ENCODE data around the gene TRIP10.
A peak's percentile ranks its signal among the peaks of the same experiment; 100 is the strongest.

The TRIP10 gene

DNA sequence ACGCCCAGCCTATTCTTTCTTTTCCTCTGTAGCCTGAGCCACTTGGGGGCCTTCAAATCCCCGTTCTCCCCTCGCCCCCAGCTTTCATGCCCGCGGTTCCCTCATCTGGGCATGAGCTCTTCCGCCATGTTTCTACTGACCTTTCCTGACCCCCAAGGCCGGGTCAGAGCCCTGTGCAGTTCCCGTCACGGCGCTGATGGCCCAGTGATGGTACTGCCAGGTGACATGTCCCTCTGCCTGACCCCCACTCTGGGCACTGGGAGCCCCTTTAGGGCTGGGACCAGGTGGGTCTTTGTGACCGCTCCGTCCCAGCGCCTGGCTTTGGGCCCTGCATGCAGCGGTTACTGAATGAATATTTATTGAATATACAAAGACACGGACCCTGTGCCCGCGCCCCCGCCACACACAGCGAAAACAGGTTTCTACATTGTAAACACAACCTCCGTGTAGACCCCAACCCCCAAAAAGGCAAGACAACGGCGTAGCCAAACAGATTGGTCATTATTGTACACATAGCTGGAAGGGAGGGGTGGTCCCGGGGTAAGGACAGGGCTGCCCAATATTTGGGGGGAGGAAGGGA lies 9.8 kb upstream of the TRIP10 start:
- no peak for DNase-seq

- peak in 2 of 5 experiments; percentile 36 to 50 for DNase-seq
Measured at GRCh38 chr19:6730153-6730804, 9.2 kb upstream of the TRIP10 start.

GRCh38 chr19:6730941-6731670 lies 8.4 kb upstream of the TRIP10 start:
- DNase-seq, result no peak

- no peak for DNase-seq
Measured at GRCh38 chr19:6731822-6732221, 7.7 kb upstream of the TRIP10 start.

- no peak for DNase-seq
Measured at GRCh38 chr19:6732803-6733337, 6.6 kb upstream of the TRIP10 start.

DNA sequence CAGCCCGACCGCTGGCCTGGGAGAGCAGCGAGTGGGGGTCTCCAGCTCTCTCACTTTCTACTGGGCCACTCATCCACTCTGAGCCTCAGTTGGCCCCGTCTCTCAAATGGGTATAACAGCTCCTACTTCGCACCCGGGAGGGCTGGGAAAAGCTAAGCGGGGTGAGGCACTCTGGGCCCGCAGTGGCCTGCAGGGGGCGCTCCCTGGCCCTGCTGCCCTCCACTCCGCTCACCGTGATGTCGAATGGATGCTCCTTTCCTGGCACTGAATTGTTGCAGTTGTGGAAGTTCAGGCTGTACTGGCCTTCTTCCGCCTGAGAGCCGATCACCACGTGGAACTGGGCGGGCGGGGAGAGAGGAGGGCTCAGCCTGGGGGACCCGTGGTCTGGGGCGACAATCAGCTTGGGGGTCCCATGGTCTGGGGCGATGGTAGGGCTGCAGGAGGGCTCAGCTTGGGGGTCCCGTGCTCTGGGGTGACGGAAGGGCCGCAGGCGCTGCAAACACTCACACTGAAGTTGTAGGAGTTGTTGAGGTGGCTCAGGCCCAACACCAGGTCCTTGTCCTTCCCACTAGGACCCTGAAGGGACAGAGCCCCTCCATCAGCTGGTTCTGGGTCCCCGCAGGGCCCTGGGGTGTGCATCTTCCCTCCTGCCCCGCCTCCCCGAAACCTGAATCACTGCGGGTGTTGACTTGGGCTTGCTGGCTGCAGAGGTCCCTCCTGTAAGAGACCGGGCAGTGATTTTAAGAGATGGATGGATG lies 6.0 kb upstream of the TRIP10 start:
- peak in 1 of 5 experiments; percentile 35 for DNase-seq

DNA sequence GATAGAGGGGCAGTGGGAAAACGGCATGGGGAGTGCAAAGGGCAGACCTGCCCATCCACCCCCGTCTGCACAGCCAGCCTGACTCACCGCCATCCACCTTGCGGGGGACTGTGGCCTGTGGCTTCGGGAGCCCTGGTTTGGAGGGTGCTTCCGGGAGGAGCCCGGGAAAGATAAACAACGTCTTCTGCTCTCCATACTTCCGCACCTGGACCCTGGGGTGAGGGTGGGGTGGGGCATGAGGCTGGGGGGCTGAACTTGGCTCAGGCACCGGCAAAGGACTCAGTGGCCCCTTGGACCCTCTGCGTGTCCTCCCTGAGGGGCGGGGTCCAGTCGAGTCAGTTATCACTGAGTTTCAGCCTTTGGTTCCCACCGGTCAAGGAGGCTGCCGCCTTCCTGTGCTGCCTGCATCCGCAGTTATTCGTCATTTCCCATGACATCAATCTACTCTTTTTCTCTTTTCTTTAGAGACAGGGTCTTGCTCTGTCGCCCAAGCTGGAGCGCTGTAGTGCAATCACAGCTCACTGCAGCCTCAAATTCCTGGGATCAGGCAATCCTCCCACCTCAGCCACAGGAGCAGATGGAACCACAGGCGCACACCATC lies 5.3 kb upstream of the TRIP10 start:
- DNase-seq, result no peak

DNA sequence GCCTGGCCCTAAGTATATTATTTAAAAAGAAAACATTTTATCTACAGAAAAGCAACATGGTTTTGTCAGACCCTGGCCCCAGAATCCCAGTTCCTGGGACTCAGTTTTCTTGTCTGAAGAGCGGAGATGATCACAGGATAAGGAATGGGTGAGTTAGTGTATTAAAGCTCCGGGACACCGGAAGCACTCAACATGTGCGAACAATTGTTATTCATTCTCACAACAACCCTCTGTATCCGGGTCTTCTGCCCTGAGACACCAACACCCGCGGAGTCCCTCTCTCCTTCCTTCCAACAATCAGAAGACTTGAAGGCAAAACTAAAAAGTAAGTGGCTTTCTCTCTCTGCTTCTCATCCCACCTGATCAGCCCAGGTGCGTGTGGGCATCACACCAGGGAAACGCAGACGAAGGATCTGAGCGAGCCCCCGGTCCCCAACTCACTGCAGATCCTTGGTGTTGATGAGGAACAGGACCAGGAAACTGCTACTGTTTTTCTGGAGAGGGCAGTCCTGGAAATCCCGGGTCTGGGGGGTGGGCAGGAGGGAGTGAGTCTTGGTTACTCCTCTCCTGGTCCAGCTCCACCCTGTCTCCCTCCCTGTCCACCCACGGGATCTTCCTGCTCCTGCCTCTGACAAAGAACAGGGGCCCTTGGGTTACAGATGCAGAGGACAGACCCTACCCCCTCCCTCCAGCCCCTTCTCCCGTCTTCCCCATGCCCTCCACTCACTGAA lies 4.1 kb upstream of the TRIP10 start:
- no peak for DNase-seq

- peak in 4 of 5 experiments; percentile 48 to 93 (median 63) for DNase-seq
Measured at GRCh38 chr19:6736169-6736916, 3.1 kb upstream of the TRIP10 start.

DNA sequence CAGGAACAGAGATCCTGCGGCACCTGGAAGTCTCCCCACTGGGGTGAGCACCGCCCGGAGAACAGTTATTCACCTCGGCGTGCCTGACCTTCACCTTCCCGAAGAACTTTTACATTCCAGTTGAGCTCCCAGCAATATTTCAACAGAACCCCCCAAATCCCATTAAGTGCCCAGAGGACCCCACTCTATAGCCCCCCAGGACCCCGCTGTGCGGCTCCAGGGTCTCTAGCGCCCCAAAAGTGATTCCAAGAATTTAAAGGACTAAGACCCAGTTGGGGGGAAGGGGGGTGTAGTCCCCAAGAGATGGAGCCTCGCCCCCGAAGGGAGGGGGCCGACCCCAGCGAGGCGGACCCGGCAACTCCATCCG lies 2.6 kb upstream of the TRIP10 start:
- peak in 1 of 5 experiments; percentile 17 for DNase-seq

- peak; percentile 97 to 100 (median 99) for DNase-seq
Measured at GRCh38 chr19:6737284-6737872, 2.1 kb upstream of the TRIP10 start, which contains the start of gene GPR108. Gene GPR108, minus strand, starts transcription at chr19:6737580. Its CDS starts 4 bp downstream, at chr19:6737576.

DNA sequence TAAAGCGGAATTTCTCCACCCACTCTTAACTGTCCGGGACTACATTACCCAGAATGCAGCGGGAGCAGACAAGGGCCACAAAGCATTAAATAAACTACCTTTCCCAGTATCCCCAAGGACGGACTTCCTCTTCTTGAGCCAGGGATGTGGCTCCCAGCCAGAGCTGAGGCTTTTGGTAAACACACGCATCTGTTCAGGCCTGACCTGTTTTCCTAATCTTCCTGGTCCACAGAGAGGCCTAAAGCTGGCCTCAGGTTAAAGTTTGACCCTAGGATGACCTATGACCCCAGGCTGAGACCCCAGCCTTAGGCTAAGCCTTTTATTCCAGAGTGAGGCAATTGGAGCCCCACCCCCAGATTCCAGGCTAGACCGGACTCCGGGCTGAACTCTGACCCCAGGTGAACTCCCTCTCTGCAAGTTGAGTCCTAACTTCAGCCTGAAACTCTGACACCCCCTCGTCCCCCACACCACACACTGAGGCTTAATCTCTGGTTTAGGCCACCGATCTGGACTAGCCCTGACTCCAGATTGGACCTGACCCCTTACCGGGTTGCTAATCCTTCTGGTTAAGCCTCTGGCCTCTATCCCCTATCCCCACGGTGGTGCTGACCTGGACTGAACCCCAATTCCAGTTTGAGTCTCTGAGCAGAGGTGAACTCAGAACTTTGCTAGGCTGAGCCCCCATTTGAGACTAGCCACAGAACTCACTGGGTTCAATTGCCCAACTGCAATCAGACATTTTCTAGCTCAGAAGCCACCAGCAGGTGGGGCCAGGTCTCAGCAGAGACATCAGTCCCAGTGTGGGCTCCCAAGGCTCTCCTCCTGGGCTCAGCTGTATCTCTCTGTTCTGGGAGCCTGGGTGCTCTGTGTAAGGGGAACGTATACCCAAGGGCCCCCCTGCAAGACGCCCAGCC lies 1.4 kb upstream of the TRIP10 start:
- peak in 4 of 5 experiments; percentile 59 to 93 (median 66) for DNase-seq

DNA sequence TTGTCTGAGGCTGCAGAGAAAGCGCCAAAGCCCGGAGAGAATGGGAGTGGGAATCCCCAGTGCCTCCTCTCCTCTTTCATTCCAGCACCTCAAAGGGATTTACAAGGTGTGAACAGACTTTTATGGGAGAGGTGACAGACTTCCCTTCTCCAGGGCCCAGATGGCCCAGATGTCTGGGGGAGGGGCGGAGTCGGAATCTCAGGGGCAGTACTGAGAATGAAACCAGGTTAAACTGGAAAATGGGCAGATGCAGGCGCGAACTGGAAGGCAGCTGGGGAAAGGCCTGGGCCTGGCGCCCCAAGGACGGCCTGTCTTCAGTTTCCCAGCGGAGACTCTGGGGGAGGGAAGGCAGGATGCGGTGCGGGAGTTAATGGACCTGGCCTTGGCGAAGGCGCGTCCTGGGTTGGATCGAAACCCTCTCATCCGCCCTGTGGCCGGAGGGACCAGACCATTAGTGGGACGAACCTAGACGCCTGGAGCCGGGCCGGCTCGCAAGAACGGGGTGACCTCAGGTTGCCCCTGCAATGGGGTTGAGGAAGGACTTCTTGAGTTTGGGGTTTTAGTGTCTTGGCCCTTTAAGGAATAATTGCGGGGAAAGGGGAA lies 592 bp upstream of the TRIP10 start:
- DNase-seq, result peak in 2 of 5 experiments; percentile 12 to 44

DNA sequence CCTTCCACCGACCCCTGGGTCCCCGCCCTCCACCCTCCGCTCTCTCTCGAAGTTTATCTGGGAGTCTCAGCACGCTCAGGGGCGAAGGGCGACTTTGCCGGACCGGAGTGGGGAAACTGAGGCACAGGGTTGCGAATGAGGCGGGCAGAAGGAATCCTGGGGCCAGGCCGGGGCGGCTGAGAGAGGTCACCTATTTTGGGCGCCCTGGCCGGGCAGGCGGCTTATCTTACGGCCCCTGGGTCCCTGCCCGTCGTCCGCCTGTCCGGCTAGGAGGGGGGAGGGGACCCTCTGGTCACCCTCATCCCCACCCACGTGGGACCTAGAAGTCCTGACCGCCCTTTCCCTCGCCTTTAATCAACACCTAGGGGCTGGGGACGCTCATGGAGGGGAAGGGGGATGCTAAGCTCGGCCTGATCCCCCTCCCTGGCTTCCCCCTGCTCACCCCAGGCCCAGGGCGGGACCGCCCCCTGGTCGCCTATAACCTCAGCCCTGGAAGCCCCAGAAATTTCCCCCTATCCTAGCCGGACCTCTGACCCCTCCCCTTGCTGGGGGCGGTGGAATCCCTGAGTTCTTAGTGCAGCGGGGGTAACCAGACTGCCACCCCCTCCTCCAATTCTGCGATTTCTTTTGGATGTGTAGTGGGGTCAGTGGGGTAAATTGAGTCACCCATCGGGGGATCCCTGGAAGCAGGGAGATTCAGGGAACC lies 556 bp downstream of the TRIP10 start:
- peak in 1 of 5 experiments; percentile 23 for DNase-seq

GRCh38 chr19:6740589-6741343 lies 1.3 kb downstream of the TRIP10 start:
- no peak for DNase-seq

GRCh38 chr19:6743066-6743465 lies 3.6 kb downstream of the TRIP10 start:
- no peak for DNase-seq

- DNase-seq, result no peak
Measured at GRCh38 chr19:6743714-6744380, 4.4 kb downstream of the TRIP10 start.

Measured in T-helper 2 cell (primary cell).